HepG2 (cell line): Measurements from ENCODE around the gene SLC7A6OS. TPM values are rescaled to one million over a fixed set of nuclear protein-coding genes. Genes with fewer than 3 reads are reported as not detected.
A peak's percentile ranks its signal among the peaks of the same experiment; 100 is the strongest.

ENCODE experiments used
- CREB1 ChIP-seq, 2 experiments: fragments of 450-650 bp in 1 of 2; IDR thresholded peaks; 2 replicates each; pipeline ENCODE4 v1.6.1; 2016 to 2017; ENCODE audit warnings: control low read depth in 1 of 2, mild to moderate bottlenecking in 1 of 2, missing compliant biosample characterization in 1 of 2, missing genetic modification characterization in 1 of 2
- NPAS2 ChIP-seq: sonication (generic); formaldehyde crosslinking; IDR thresholded peaks from 2 replicates; pipeline ENCODE4 v1.8.0; 2022; ENCODE audit warnings: mild to moderate bottlenecking, missing genetic modification reagents, borderline replicate concordance
- ZBTB7B ChIP-seq: sonication (generic); formaldehyde crosslinking; IDR thresholded peaks from 2 replicates; pipeline ENCODE4 v1.4.0; 2020; ENCODE audit warnings: missing genetic modification reagents
- ZEB1 ChIP-seq: IDR thresholded peaks from 2 replicates; pipeline ENCODE4 v1.6.1; 2012; ENCODE audit warnings: mild to moderate bottlenecking, low read depth, inconsistent platforms; ENCODE audit not compliant: insufficient replicate concordance
- ZNF570 ChIP-seq: sonication (generic); formaldehyde crosslinking; IDR thresholded peaks from 2 replicates; pipeline ENCODE4 v1.4.0; 2020; ENCODE audit warnings: mild to moderate bottlenecking, missing genetic modification reagents, borderline replicate concordance
- polyA plus RNA-seq, 8 experiments: library from polyadenylated mRNA; depleted of rRNA in 3 of 8; stranded (reverse) in 7 of 8; unstranded in 1 of 8; fragments of >200 nt; fragmentation: Illumina TruSeq in 4 of 8; extraction: Trizol in 4 of 8; gene quantifications; 2 replicates each; pipeline versions ENCODE4 v1.2.1 to v1.2.3, GENCODE V29; 2011 to 2016; ENCODE audit warnings: low read depth in 4 of 8, missing spikeins in 1 of 8, mixed read lengths in 1 of 8; ENCODE audit not compliant: insufficient read depth in 1 of 8
- total RNA-seq, 5 experiments: library from RNA; depleted of rRNA; stranded (reverse); fragments of >200 nt; fragmentation: Illumina TruSeq; extraction: Trizol; gene quantifications; 2 replicates each; pipeline ENCODE4 v1.2.3, GENCODE V29; 2016; ENCODE audit warnings: low read depth in 1 of 5
- TF ChIP-seq, protein P1 (sequence below), 2 experiments: fragments of 450-650 bp in 1 of 2; sonication (generic) in 1 of 2; formaldehyde crosslinking in 1 of 2; IDR thresholded peaks; 2 replicates each; pipeline versions ENCODE4 v1.6.1 to v1.8.0; 2016 to 2022; ENCODE audit warnings: antibody characterized with exemption in 1 of 2, mild to moderate bottlenecking in 1 of 2, missing genetic modification reagents in 1 of 2
- TF ChIP-seq, protein P2 (sequence below): sonication (generic); formaldehyde crosslinking; IDR thresholded peaks from 2 replicates; pipeline ENCODE4 v1.5.1; 2020; ENCODE audit warnings: missing genetic modification reagents, mild to moderate bottlenecking, borderline replicate concordance
- TF ChIP-seq, protein P3 (sequence below): sonication (generic); formaldehyde crosslinking; conservative IDR thresholded peaks from 2 replicates; pipeline ENCODE4 v1.8.0; 2022; ENCODE audit warnings: mild to moderate bottlenecking, moderate library complexity, missing genetic modification reagents
- TF ChIP-seq, protein P4 (sequence below): sonication (generic); formaldehyde crosslinking; IDR thresholded peaks from 2 replicates; pipeline ENCODE4 v1.5.0; 2020; ENCODE audit warnings: missing genetic modification reagents

Gene SLC7A6OS
- total and polyA plus RNA-seq, 2 of the 13 experiments (the other 11 are each of a cell fraction or from before 2014, with no cell fraction given): 11.2 to 21.5 TPM

DNA sequence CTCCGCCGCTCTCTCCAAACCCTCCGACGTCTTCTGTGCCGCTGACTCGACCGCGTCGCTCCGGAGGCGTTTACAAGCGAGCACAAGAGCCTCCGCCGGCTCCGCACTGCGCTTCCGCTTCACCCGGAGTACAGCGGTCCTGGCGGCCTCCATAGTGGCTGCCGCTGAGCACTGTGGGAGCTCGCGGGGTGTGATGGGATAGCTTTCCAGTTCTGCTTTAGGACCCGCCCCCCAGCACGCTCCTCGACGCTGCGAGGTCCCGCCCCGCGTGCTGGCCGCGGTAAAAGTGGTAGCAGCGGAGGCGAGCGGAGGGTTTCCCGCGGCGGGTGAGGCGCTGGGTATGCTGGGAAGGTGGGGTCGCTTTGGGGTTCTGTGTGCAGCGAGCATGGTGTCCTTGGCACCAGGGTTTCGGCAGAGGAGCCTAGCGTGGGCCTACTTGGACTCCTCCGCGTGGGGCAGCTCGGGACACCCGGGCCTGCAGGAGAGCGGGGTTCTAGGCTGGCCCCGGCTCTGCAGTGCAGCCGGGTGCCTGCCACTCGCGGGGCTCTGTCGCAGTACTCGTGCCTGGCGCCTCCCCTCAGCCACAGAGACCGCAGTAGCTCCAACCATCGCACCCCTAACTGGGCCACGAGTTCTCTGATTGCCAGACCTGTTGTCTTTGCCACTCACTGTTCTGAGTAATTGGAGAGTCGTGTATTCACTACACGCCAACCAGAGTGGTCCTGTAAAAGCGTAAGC lies at the start of gene SLC7A6OS, which contains the start of gene PRMT7 (continued):
- TF ChIP-seq, protein P1, sequence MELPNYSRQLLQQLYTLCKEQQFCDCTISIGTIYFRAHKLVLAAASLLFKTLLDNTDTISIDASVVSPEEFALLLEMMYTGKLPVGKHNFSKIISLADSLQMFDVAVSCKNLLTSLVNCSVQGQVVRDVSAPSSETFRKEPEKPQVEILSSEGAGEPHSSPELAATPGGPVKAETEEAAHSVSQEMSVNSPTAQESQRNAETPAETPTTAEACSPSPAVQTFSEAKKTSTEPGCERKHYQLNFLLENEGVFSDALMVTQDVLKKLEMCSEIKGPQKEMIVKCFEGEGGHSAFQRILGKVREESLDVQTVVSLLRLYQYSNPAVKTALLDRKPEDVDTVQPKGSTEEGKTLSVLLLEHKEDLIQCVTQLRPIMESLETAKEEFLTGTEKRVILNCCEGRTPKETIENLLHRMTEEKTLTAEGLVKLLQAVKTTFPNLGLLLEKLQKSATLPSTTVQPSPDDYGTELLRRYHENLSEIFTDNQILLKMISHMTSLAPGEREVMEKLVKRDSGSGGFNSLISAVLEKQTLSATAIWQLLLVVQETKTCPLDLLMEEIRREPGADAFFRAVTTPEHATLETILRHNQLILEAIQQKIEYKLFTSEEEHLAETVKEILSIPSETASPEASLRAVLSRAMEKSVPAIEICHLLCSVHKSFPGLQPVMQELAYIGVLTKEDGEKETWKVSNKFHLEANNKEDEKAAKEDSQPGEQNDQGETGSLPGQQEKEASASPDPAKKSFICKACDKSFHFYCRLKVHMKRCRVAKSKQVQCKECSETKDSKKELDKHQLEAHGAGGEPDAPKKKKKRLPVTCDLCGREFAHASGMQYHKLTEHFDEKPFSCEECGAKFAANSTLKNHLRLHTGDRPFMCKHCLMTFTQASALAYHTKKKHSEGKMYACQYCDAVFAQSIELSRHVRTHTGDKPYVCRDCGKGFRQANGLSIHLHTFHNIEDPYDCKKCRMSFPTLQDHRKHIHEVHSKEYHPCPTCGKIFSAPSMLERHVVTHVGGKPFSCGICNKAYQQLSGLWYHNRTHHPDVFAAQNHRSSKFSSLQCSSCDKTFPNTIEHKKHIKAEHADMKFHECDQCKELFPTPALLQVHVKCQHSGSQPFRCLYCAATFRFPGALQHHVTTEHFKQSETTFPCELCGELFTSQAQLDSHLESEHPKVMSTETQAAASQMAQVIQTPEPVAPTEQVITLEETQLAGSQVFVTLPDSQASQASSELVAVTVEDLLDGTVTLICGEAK (IDR thresholded peaks at IDR 0.05): no peak
- TF ChIP-seq, protein P1 (CRISPR knock-in tag; IDR thresholded peaks at IDR 0.05): peak; percentile 97
- TF ChIP-seq NPAS2 (no peak), ZBTB7B (CRISPR knock-in tag) (peak; percentile 94; the same call in 1 of the 2 replicates), ZNF570 (CRISPR knock-in tag) (peak; percentile 96), CREB1 (IDR thresholded peaks at IDR 0.05) (no peak; the same call in 1 of the 2 replicates), CREB1 (CRISPR knock-in tag; IDR thresholded peaks at IDR 0.05) (peak; percentile 64; the same call in 1 of the 2 replicates), ZEB1 (peak; percentile 56)
- TF ChIP-seq, protein P2, sequence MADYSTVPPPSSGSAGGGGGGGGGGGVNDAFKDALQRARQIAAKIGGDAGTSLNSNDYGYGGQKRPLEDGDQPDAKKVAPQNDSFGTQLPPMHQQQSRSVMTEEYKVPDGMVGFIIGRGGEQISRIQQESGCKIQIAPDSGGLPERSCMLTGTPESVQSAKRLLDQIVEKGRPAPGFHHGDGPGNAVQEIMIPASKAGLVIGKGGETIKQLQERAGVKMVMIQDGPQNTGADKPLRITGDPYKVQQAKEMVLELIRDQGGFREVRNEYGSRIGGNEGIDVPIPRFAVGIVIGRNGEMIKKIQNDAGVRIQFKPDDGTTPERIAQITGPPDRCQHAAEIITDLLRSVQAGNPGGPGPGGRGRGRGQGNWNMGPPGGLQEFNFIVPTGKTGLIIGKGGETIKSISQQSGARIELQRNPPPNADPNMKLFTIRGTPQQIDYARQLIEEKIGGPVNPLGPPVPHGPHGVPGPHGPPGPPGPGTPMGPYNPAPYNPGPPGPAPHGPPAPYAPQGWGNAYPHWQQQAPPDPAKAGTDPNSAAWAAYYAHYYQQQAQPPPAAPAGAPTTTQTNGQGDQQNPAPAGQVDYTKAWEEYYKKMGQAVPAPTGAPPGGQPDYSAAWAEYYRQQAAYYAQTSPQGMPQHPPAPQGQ: no peak; the same call in 1 of the 2 replicates
- TF ChIP-seq, protein P3, sequence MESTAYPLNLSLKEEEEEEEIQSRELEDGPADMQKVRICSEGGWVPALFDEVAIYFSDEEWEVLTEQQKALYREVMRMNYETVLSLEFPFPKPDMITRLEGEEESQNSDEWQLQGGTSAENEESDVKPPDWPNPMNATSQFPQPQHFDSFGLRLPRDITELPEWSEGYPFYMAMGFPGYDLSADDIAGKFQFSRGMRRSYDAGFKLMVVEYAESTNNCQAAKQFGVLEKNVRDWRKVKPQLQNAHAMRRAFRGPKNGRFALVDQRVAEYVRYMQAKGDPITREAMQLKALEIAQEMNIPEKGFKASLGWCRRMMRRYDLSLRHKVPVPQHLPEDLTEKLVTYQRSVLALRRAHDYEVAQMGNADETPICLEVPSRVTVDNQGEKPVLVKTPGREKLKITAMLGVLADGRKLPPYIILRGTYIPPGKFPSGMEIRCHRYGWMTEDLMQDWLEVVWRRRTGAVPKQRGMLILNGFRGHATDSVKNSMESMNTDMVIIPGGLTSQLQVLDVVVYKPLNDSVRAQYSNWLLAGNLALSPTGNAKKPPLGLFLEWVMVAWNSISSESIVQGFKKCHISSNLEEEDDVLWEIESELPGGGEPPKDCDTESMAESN (CRISPR knock-in tag): peak; percentile 100
- TF ChIP-seq, protein P4, sequence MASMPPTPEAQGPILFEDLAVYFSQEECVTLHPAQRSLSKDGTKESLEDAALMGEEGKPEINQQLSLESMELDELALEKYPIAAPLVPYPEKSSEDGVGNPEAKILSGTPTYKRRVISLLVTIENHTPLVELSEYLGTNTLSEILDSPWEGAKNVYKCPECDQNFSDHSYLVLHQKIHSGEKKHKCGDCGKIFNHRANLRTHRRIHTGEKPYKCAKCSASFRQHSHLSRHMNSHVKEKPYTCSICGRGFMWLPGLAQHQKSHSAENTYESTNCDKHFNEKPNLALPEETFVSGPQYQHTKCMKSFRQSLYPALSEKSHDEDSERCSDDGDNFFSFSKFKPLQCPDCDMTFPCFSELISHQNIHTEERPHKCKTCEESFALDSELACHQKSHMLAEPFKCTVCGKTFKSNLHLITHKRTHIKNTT (CRISPR knock-in tag): peak; percentile 59; the same call in 1 of the 2 replicates
